SU-DHL-6 (cell line): ENCODE measurements around the gene EML6.

ENCODE experiments used
- H2AFZ ChIP-seq: fragments of 200-600 bp; sonication (generic); 2 replicates; pipeline ENCODE4 v1.6.1; 2014; ENCODE audit warnings: low read depth, mild to moderate bottlenecking, moderate library complexity, mixed read lengths, antibody characterized with exemption, low read length; ENCODE audit not compliant: severe bottlenecking
- H3F3A ChIP-seq: fragments of 200-600 bp; shearing (Covaris generic); 2 replicates; pipeline ENCODE4 v1.6.0; 2016; ENCODE audit warnings: antibody characterized with exemption, mild to moderate bottlenecking; ENCODE audit not compliant: insufficient read depth
- H3K27ac ChIP-seq: fragments of 200-600 bp; sonication (generic); 2 replicates; pipeline ENCODE4 v1.5.1; 2016; ENCODE audit warnings: low read depth, mild to moderate bottlenecking, low read length, moderate library complexity, mixed read lengths
- H3K27me3 ChIP-seq: fragments of 200-600 bp; sonication (generic), shearing (Covaris generic); 2 replicates; pipeline ENCODE4 v1.6.0; 2014; ENCODE audit warnings: mild to moderate bottlenecking, low read length
- H3K36me3 ChIP-seq: fragments of 200-600 bp; sonication (generic); 2 replicates; pipeline ENCODE4 v1.6.1; 2014; ENCODE audit warnings: mild to moderate bottlenecking, low read length, mixed read lengths
- H3K4me2 ChIP-seq: fragments of 300-600, 200-600 bp; shearing (Covaris generic), sonication (generic); 2 replicates; pipeline ENCODE4 v1.6.0; 2014; ENCODE audit warnings: low read length, low read depth, mild to moderate bottlenecking; ENCODE audit not compliant: poor library complexity, severe bottlenecking
- H3K4me3 ChIP-seq: fragments of 200-600 bp; sonication (generic); 2 replicates; pipeline ENCODE4 v1.5.1; 2014; ENCODE audit warnings: antibody characterized with exemption, low read length, mild to moderate bottlenecking, mixed read lengths; ENCODE audit not compliant: insufficient read depth, poor library complexity, severe bottlenecking
- H3K79me2 ChIP-seq: fragments of 200-600 bp; sonication (generic); 2 replicates; pipeline ENCODE4 v1.6.1; 2014; ENCODE audit warnings: mild to moderate bottlenecking, low read length, moderate library complexity; ENCODE audit not compliant: insufficient read depth
- H3K9ac ChIP-seq: fragments of 200-600 bp; sonication (generic); 2 replicates; pipeline ENCODE4 v1.7.0; 2014; ENCODE audit warnings: mild to moderate bottlenecking, low read length
- H3K9me2 ChIP-seq: fragments of 200-600 bp; sonication (generic); replicated peaks from 2 replicates; pipeline ENCODE4 v1.6.1; 2014; ENCODE audit warnings: low read length; ENCODE audit not compliant: insufficient read depth
- H3K9me3 ChIP-seq: fragments of 200-600 bp; sonication (generic); 2 replicates; pipeline ENCODE4 v1.6.1; 2014; ENCODE audit warnings: low read length, mixed read lengths; ENCODE audit not compliant: insufficient read depth
- H4K20me1 ChIP-seq: fragments of 200-600 bp; sonication (generic); 2 replicates; pipeline ENCODE4 v1.6.1; 2014; ENCODE audit warnings: low read depth, mild to moderate bottlenecking, antibody characterized with exemption, low read length, moderate library complexity, mixed read lengths
- CTCF ChIP-seq: fragments of 200-600 bp; sonication (generic); IDR thresholded peaks from one replicate; pipeline ENCODE4 v1.5.1; 2017; ENCODE audit warnings: antibody characterized with exemption, mild to moderate bottlenecking, low read length, moderate library complexity; ENCODE audit not compliant: insufficient read depth, poor library complexity, severe bottlenecking
- EZH2phosphoT487 ChIP-seq: fragments of 200-600 bp; sonication (generic), shearing (Covaris generic); conservative IDR thresholded peaks from 2 replicates; pipeline ENCODE4 v1.6.1; 2018; ENCODE audit warnings: mild to moderate bottlenecking, antibody characterized with exemption, low read length, moderate library complexity, mixed read lengths

EML6 gene

GRCh38 chr2:54772110-54772509, 48.6 kb downstream of the EML6 start:
- Histone ChIP-seq H4K20me1 (no peaks in the 10 kb centered on the region), H3K4me3 (no peak overlapping the region), H3K27ac (no peak overlapping the region), H3K4me2 (no peak overlapping the region), H3K9ac (no peak overlapping the region), H3K36me3 (peaks cover 4% of the 10 kb centered on the region; the same call in 1 of the 2 replicates), H3K9me2 (no peaks in the 10 kb centered on the region), H3K9me3 (peaks cover 12% of the 10 kb centered on the region; the same call in 1 of the 2 replicates), H3K79me2 (0 out of 2 replicates have a peak, but pooled peaks cover 4% of the 10 kb centered on the region), H3F3A (no peaks in the 10 kb centered on the region), H3K27me3 (no peaks in the 10 kb centered on the region), H2AFZ (no peak overlapping the region)
- no peak for TF ChIP-seq CTCF
- no peak for TF ChIP-seq EZH2phosphoT487

GRCh38 chr2:54772531-54772930, 49.1 kb downstream of the EML6 start:
- Histone ChIP-seq H3K79me2 (0 out of 2 replicates have a peak, but pooled peaks cover 4% of the 10 kb centered on the region), H3K9ac (no peak overlapping the region), H3K27me3 (no peaks in the 10 kb centered on the region), H4K20me1 (no peaks in the 10 kb centered on the region), H2AFZ (no peak overlapping the region), H3K36me3 (peaks cover 4% of the 10 kb centered on the region; the same call in 1 of the 2 replicates), H3K9me3 (peaks cover 12% of the 10 kb centered on the region; the same call in 1 of the 2 replicates), H3K9me2 (no peaks in the 10 kb centered on the region), H3K4me2 (no peak overlapping the region), H3F3A (no peaks in the 10 kb centered on the region), H3K4me3 (no peak overlapping the region), H3K27ac (no peak overlapping the region)
- TF ChIP-seq EZH2phosphoT487 (no peak), CTCF (no peak)

GRCh38 chr2:54773233-54773632, 49.8 kb downstream of the EML6 start:
- no peak for TF ChIP-seq CTCF
- TF ChIP-seq EZH2phosphoT487, result no peak
- Histone ChIP-seq H4K20me1 (no peaks in the 10 kb centered on the region), H3K9me3 (peaks cover 12% of the 10 kb centered on the region; the same call in 1 of the 2 replicates), H3K9me2 (no peaks in the 10 kb centered on the region), H3F3A (no peaks in the 10 kb centered on the region), H3K4me2 (no peak overlapping the region), H3K36me3 (peaks cover 4% of the 10 kb centered on the region; the same call in 1 of the 2 replicates), H3K27ac (no peak overlapping the region), H3K9ac (no peak overlapping the region), H3K79me2 (0 out of 2 replicates have a peak, but pooled peaks cover 4% of the 10 kb centered on the region), H3K27me3 (no peaks in the 10 kb centered on the region), H3K4me3 (no peak overlapping the region), H2AFZ (no peak overlapping the region)
